HG02981 (cell line): Measurements from ENCODE around the gene GALNT12.

ENCODE experiments used
- ATAC-seq: cut with Tn5 transposase; IDR thresholded peaks from one replicate; pipeline ENCODE4 v1.9.1; 2021; ENCODE audit warnings: mild to moderate bottlenecking, moderate library complexity; ENCODE audit not compliant: unreplicated experiment

Gene GALNT12

DNA sequence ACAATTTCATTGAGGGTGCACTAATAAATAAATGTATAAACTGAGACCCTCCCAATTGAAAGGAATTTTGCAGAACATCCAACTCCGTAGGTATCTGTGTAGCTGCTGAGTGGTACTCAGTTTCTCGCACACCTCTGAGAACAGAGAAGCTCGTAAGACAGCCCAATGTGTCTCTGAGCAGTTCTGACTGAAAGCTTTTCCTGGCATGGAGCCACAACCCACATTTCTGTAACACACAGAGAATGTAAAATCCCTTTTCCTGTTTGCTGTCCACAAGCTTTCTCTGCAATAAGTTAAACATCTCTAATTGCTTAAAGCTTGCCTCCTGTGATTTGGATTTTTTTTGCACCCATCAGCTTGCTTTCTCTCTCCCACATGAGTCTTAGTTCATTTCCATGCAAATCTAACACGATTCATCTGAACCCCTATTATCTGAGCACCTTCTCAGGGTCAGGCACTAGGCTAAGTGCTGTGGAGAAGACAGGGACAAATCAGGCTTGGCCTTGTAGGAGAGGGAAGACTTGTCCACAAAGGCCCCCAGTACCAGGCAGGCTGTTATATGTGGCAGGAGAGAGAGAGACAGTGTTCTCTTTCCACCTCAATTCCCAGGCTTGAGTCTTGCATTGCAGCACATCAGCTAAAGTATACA, 92.1 kb downstream of the GALNT12 start:
- no peak for ATAC-seq
